Measurements from ENCODE around the gene SH3YL1. TPM values are rescaled to one million over a fixed set of nuclear protein-coding genes. Genes with fewer than 3 reads are reported as not detected.
A peak's percentile ranks its signal among the peaks of the same experiment; 100 is the strongest.

The SH3YL1 gene
- total RNA-seq, 3 donors from 2014 or later: 40.5 to 151 (median 81.6) TPM

GRCh38 chr2:262117-262516 is 1.7 kb downstream of the SH3YL1 start:
- Histone ChIP-seq H3K36me3 (no peaks in the 10 kb centered on the region), H3K27me3 (no peaks in the 10 kb centered on the region), H3K4me3 (no peak overlapping the region), H3K4me1 (peaks cover 0 to 12% of the 10 kb centered on the region in 2 donors), H3K9me3 (peaks cover 0 to 6% of the 10 kb centered on the region in 2 donors), H3K27ac (peak overlapping the region in 1 of 2 donors; percentile 54)
- TF ChIP-seq POLR2AphosphoS5 (IDR thresholded peaks at IDR 0.05): no peak
- no peak for TF ChIP-seq POLR2A (IDR thresholded peaks at IDR 0.05)
- TF ChIP-seq CTCF (IDR thresholded peaks at IDR 0.05): no peak
- intact Hi-C loops (cut with DNase I; ENCODE audit: low total_unique reads): no loop called here
- DNase-seq (ENCODE audit: low spot score in 2 of 2): no peak

- no peaks in the 10 kb centered on the region for H3K36me3 ChIP-seq
- DNase-seq (ENCODE audit: low spot score in 2 of 2): no peak
- intact Hi-C loops (cut with DNase I; ENCODE audit: low total_unique reads): no loop called here
- peaks cover 0 to 3% of the 10 kb centered on the region in 2 donors for H3K4me1 ChIP-seq
- TF ChIP-seq POLR2AphosphoS5 (IDR thresholded peaks at IDR 0.05): no peak
- TF ChIP-seq CTCF (IDR thresholded peaks at IDR 0.05): no peak
- TF ChIP-seq POLR2A (IDR thresholded peaks at IDR 0.05): no peak
- no peaks in the 10 kb centered on the region for H3K27me3 ChIP-seq
- H3K9me3 ChIP-seq: peaks cover 0 to 6% of the 10 kb centered on the region in 2 donors
- no peak overlapping the region for H3K4me3 ChIP-seq
- no peak overlapping the region for H3K27ac ChIP-seq
Observed at GRCh38 chr2:260507-261161, 3.2 kb downstream of the SH3YL1 start.

GRCh38 chr2:259789-260331 is 4.0 kb downstream of the SH3YL1 start:
- H3K27me3 ChIP-seq: no peaks in the 10 kb centered on the region
- TF ChIP-seq CTCF (IDR thresholded peaks at IDR 0.05) (no peak), POLR2AphosphoS5 (IDR thresholded peaks at IDR 0.05) (no peak), POLR2A (IDR thresholded peaks at IDR 0.05) (no peak)
- intact Hi-C loops (cut with DNase I; ENCODE audit: low total_unique reads): no loop called here
- no peaks in the 10 kb centered on the region for H3K4me1 ChIP-seq
- no peak overlapping the region for H3K4me3 ChIP-seq
- no peak overlapping the region for H3K27ac ChIP-seq
- DNase-seq (ENCODE audit: low spot score in 2 of 2): no peak
- peaks cover 0 to 6% of the 10 kb centered on the region in 2 donors for H3K9me3 ChIP-seq
- H3K36me3 ChIP-seq: no peaks in the 10 kb centered on the region

- DNase-seq (ENCODE audit: low spot score in 2 of 2): no peak
- no peaks in the 10 kb centered on the region for H3K4me1 ChIP-seq
- H3K27ac ChIP-seq: no peak overlapping the region
- no peak overlapping the region for H3K4me3 ChIP-seq
- no peaks in the 10 kb centered on the region for H3K27me3 ChIP-seq
- intact Hi-C loops (cut with DNase I; ENCODE audit: low total_unique reads): no loop called here
- TF ChIP-seq POLR2A (IDR thresholded peaks at IDR 0.05) (no peak), POLR2AphosphoS5 (IDR thresholded peaks at IDR 0.05) (no peak), CTCF (IDR thresholded peaks at IDR 0.05) (no peak)
- peaks cover 0 to 6% of the 10 kb centered on the region in 2 donors for H3K9me3 ChIP-seq
- H3K36me3 ChIP-seq: no peaks in the 10 kb centered on the region
Observed at GRCh38 chr2:258933-259332, 4.9 kb downstream of the SH3YL1 start.

- DNase-seq (ENCODE audit: low spot score in 2 of 2): no peak
- H3K4me1 ChIP-seq: no peaks in the 10 kb centered on the region
- H3K27me3 ChIP-seq: no peaks in the 10 kb centered on the region
- intact Hi-C loops (cut with DNase I; ENCODE audit: low total_unique reads): no loop called here
- no peak for TF ChIP-seq CTCF (IDR thresholded peaks at IDR 0.05)
- TF ChIP-seq POLR2A (IDR thresholded peaks at IDR 0.05): no peak
- TF ChIP-seq POLR2AphosphoS5 (IDR thresholded peaks at IDR 0.05): no peak
- peaks cover 0 to 6% of the 10 kb centered on the region in 2 donors for H3K9me3 ChIP-seq
- H3K27ac ChIP-seq: no peak overlapping the region
- H3K4me3 ChIP-seq: no peak overlapping the region
- H3K36me3 ChIP-seq: no peaks in the 10 kb centered on the region
Observed at GRCh38 chr2:257842-258241, 6.0 kb downstream of the SH3YL1 start.

Measured in breast epithelium (tissue), 4 donors.